HFFc6 (cell line): Measurements from ENCODE around the gene PTPN6. TPM values are rescaled to one million over a fixed set of nuclear protein-coding genes. Genes with fewer than 3 reads are reported as not detected.

Source experiments
- DNase-seq: peaks from one replicate; pipeline ENCODE4 v3.0.0-alpha.2; 2018
- H3K27ac Mint-ChIP-seq: 2 replicates; pipeline ENCODE4 v1.8.0; 2020; ENCODE audit warnings: mild to moderate bottlenecking, mixed read lengths
- H3K27me3 Mint-ChIP-seq: 2 replicates; pipeline ENCODE4 v1.8.0; 2021; ENCODE audit warnings: mild to moderate bottlenecking, moderate library complexity, mixed read lengths; ENCODE audit not compliant: insufficient read depth
- H3K36me3 Mint-ChIP-seq: 2 replicates; pipeline ENCODE4 v1.8.0; 2021; ENCODE audit warnings: low read depth, mixed read lengths
- H3K4me1 Mint-ChIP-seq: 2 replicates; pipeline ENCODE4 v1.8.0; 2020; ENCODE audit warnings: low read depth, mixed read lengths
- H3K4me3 Mint-ChIP-seq: 2 replicates; pipeline ENCODE4 v1.8.0; 2020; ENCODE audit warnings: mild to moderate bottlenecking, moderate library complexity, mixed read lengths
- H3K9me3 Mint-ChIP-seq: 2 replicates; pipeline ENCODE4 v1.8.0; 2020; ENCODE audit warnings: mild to moderate bottlenecking, mixed read lengths
- total RNA-seq, 6 experiments: library from RNA; stranded (reverse); fragmentation: NEBNext Ultra II Directional; extraction: Animal tissue kit (Norgen Biotek cat#: 25700); gene quantifications; 2 replicates in 1 of 6; 3 replicates in 5 of 6; pipeline ENCODE4 v1.2.3, GENCODE V29; 2021
- TF ChIP-seq, protein P1 (sequence below): fragments of 200-600 bp; sonication (generic); IDR thresholded peaks from 2 replicates; pipeline ENCODE4 v1.5.0; 2021; ENCODE audit warnings: antibody characterized with exemption, mild to moderate bottlenecking

The PTPN6 gene
- total RNA-seq, 6 experiments from 2014 or later = not detected

DNA sequence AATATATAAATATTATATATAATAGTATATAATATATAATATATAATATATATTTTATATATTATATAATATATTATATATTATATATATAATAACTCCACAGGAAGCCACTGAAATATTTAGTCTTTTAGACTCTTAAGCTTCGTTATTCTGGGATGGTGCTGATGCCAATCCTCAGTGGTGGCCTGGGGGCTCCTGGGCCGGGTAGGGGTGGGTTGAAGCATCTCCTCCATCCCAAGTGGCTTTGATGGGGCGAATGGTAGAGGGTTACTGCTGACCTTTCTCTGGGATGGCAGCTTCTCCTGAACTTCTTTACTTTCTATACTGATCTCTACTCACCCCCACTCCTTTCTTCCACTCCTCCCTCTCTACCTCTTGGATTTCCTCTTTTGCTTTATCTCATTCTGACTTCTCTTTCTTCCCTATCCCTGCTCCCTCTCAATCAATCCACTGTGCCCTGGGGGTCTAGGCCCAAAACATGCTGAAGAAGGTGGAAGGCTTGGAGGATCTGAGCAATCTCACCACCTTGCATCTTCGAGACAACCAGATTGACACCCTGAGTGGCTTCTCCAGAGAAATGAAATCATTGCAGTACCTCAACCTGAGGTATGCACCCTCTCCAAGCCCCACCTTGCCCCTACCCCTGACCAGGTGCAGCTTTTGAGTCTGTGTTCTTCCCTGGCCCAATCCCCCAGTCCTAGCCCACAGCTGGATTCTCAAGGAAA lies 41.6 kb upstream of the PTPN6 start:
- no peaks in the 10 kb centered on the region for H3K36me3 Mint-ChIP-seq

GRCh38 chr12:6912164-6912935 lies 38.8 kb upstream of the PTPN6 start:
- Mint-ChIP-seq H3K4me1 (peaks cover 31% of the 10 kb centered on the region), H3K27ac (no peak overlapping the region), H3K9me3 (no peaks in the 10 kb centered on the region), H3K36me3 (no peaks in the 10 kb centered on the region), H3K4me3 (no peak overlapping the region), H3K27me3 (peaks cover 4% of the 10 kb centered on the region)
- DNase-seq = no peak
- TF ChIP-seq, protein P1, sequence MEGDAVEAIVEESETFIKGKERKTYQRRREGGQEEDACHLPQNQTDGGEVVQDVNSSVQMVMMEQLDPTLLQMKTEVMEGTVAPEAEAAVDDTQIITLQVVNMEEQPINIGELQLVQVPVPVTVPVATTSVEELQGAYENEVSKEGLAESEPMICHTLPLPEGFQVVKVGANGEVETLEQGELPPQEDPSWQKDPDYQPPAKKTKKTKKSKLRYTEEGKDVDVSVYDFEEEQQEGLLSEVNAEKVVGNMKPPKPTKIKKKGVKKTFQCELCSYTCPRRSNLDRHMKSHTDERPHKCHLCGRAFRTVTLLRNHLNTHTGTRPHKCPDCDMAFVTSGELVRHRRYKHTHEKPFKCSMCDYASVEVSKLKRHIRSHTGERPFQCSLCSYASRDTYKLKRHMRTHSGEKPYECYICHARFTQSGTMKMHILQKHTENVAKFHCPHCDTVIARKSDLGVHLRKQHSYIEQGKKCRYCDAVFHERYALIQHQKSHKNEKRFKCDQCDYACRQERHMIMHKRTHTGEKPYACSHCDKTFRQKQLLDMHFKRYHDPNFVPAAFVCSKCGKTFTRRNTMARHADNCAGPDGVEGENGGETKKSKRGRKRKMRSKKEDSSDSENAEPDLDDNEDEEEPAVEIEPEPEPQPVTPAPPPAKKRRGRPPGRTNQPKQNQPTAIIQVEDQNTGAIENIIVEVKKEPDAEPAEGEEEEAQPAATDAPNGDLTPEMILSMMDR = no peak

More for the DNA sequence above, 41.6 kb upstream of the PTPN6 start:
- TF ChIP-seq, protein P1 = no peak
- Mint-ChIP-seq H3K27me3 (peaks cover 4% of the 10 kb centered on the region), H3K4me3 (no peak overlapping the region), H3K27ac (no peak overlapping the region), H3K9me3 (no peaks in the 10 kb centered on the region), H3K4me1 (peaks cover 7% of the 10 kb centered on the region; the same call in 1 of the 2 replicates)
- DNase-seq = no peak

DNA sequence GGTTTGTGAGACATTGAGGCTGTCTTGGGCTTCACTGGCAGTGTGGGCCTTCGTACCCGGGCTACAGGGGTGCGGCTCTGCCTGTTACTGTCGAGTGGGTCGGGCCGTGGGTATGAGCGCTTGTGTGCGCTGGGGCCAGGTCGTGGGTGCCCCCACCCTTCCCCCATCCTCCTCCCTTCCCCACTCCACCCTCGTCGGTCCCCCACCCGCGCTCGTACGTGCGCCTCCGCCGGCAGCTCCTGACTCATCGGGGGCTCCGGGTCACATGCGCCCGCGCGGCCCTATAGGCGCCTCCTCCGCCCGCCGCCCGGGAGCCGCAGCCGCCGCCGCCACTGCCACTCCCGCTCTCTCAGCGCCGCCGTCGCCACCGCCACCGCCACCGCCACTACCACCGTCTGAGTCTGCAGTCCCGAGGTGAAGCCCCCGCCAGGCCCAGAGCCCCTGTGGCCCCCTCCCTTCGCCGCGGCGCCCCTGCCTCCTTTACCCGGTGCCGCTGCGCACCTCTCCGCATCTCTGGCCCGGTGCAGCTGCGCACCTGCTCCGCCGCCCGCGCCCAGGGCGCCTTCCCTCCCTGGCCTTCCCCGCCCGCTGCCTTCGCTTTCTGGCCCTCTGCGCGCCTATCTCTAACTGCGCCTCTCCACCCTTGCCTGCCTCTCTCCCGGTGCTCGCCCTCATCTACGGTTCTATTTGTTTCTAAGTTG lies 36.8 kb upstream of the PTPN6 start, which contains the start of gene ENO2:
Gene ENO2 (plus strand): TSS at position 335 of the 701 bp plus-strand sequence. CDS start 1,253 bp downstream, outside the sequence.
- Mint-ChIP-seq H3K27me3 (peaks cover 4% of the 10 kb centered on the region), H3K27ac (peak within 1 kb of the TSS; percentile 64), H3K4me3 (peak within 1 kb of the TSS; percentile 94), H3K4me1 (peaks cover 37% of the 10 kb centered on the region), H3K36me3 (peaks cover 4% of the 10 kb centered on the region; the same call in 1 of the 2 replicates), H3K9me3 (no peaks in the 10 kb centered on the region)
- TF ChIP-seq, protein P1 = no peak
- peak; percentile 42 for DNase-seq

DNA sequence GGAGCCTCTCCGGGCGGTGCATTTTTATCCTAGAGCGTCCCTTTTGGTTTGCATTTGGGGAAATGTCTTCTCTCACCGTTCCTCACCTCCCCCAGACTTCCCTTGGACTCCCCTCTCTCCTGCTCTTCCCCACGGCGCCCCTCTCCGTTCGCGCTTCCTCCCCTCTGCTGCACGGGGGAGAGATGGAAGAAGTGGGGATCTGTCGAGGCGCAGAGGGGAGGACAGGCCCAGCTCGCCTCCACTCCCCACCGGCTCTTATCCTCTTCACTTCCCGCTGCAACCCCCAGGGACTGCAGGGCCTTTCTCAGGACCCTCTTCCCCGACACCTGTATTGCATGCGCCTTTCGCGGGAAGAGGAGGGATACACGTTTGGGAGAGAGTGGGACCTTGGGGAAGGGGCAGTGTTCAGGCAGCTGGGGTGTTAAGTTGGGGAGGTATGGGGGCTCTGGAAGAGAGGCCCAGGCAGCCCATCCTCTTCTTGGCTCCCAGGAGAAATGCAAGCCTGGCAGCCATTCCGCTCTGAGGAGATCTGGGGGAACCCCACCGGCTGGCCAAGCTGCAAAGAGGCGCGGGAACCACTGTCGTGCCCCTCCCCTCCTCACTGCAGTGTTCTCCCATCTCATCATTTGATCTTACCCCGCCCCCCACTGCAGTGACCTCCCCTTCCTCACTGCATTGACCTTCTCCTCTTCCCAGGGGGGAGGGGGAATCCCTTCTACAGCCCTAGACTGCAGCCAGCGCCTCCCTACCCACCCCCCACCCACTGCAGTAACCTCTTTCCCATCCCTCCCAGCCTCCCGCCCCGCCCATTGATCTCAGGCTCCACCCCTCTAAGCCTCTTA lies 36.0 kb upstream of the PTPN6 start:
- Mint-ChIP-seq H3K4me3 (peak overlapping the region; percentile 94), H3K36me3 (peaks cover 4% of the 10 kb centered on the region; the same call in 1 of the 2 replicates), H3K4me1 (peaks cover 37% of the 10 kb centered on the region), H3K27ac (peak overlapping the region; percentile 64), H3K9me3 (no peaks in the 10 kb centered on the region), H3K27me3 (peaks cover 4% of the 10 kb centered on the region)
- TF ChIP-seq, protein P1 = no peak
- DNase-seq = no peak
